D341Med (cell line): ENCODE results near the gene AQP2.
"Not testable (repeated sequence)": the region's sequence is repeated elsewhere in the genome, so short reads cannot be mapped to it uniquely, and the experiment has no call there.

Source experiments
- DNase-seq: peaks from one replicate; pipeline ENCODE4 v3.0.0; 2012; ENCODE audit warnings: low spot score

The AQP2 gene

GRCh38 chr12:49987625-49988303 is 37.2 kb downstream of the AQP2 start:
- DNase-seq = no peak

- DNase-seq = not testable (repeated sequence)
Measured at GRCh38 chr12:49989400-49989799, 38.9 kb downstream of the AQP2 start.

DNA sequence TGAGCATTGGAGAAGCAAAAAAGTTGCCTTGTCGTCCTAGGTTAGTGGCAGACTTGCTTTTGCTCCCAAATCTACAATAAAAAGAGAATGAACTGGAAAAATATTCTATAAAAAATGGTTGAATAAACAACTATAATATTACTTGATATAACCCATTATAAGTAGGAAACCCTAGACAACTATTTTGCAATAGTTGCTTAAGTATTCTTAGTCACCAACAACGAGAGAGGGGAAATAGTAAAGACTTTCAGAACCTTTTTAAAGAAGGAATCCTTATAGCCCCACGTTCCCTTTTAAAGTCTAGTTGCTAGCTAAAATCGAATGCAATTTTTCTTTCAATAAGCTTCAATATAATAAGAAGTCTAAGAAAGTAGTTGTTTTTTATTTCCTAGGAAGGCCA is 39.7 kb downstream of the AQP2 start:
- no peak for DNase-seq

- no peak for DNase-seq
Measured at GRCh38 chr12:49998453-49998852, 47.9 kb downstream of the AQP2 start.

GRCh38 chr12:50003595-50003994 is 53.1 kb downstream of the AQP2 start:
- no peak for DNase-seq

DNA sequence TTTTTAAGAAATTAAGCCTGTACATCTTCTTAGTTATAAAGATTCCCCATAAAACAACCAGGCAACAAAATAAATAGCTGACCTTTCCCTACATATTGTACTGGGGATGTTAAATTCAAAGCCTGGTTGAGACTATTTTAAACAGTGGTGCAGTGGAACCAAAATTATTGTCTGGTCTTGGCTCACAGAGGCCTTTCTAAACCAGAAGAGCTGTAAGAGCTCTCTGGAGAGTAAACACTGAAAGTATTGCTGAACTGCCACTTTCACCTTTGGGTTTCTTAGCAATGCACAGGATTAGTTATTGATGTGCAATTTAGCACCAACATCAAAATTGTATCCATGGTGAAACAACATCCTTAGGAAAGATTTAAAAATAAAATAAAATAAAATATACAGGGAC is 54.2 kb downstream of the AQP2 start:
- no peak for DNase-seq

- DNase-seq = no peak
Measured at GRCh38 chr12:50005175-50005574, 54.6 kb downstream of the AQP2 start.

DNA sequence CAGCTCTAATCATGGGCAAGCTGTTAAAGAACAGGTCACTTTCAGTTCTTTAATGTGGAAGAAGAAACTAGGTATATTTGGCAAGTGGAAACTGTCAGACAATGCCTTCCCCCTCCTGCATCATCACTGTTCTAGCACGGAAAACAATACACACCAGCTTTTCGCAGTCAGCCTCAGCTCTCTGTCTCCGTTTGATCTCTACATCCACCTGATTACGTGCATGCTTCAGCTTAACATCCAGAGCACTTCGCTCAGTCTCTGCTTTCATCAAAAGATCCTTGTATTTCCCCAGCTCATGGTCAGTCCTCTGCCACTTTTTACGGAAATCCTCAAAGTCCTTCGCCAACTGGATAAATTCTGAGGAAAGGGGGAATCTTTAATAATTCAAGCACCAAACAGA is 55.7 kb downstream of the AQP2 start:
- no peak for DNase-seq

GRCh38 chr12:50006754-50007442 is 56.4 kb downstream of the AQP2 start:
- DNase-seq = peak; percentile 31
